Measurements from ENCODE around the gene SMC4.
"Not testable (repeated sequence)": the region's sequence is repeated elsewhere in the genome, so short reads cannot be mapped to it uniquely, and the experiment has no call there.

Gene SMC4

GRCh38 chr3:160399125-160400029 is at the start of gene SMC4, which contains the start of gene IFT80:
Gene SMC4 (plus strand): TSS chr3:160399650. CDS start chr3:160400827, 1,177 bp downstream.
Gene IFT80 (minus strand): TSS chr3:160399225. CDS start chr3:160384600, 14,625 bp downstream.
- DNase-seq, result peak; percentile 92

- no peak for DNase-seq
Observed at GRCh38 chr3:160355826-160356225, 43.6 kb upstream of the SMC4 start.

- DNase-seq, result not testable (repeated sequence)
Observed at GRCh38 chr3:160362896-160363295, 36.6 kb upstream of the SMC4 start.

GRCh38 chr3:160365869-160366522 is 33.5 kb upstream of the SMC4 start:
- DNase-seq, result no peak

GRCh38 chr3:160368804-160369203 is 30.6 kb upstream of the SMC4 start:
- peak; percentile 6 for DNase-seq

- DNase-seq, result no peak
Observed at GRCh38 chr3:160369784-160370183, 29.7 kb upstream of the SMC4 start.

- no peak for DNase-seq
Observed at GRCh38 chr3:160370987-160371857, 28.2 kb upstream of the SMC4 start.

GRCh38 chr3:160372780-160373179 is 26.7 kb upstream of the SMC4 start:
- no peak for DNase-seq

- no peak for DNase-seq
Observed at GRCh38 chr3:160373655-160374054, 25.8 kb upstream of the SMC4 start.

GRCh38 chr3:160374472-160374871 is 25.0 kb upstream of the SMC4 start:
- no peak for DNase-seq

GRCh38 chr3:160374925-160375324 is 24.5 kb upstream of the SMC4 start:
- DNase-seq, result no peak

- no peak for DNase-seq
Observed at GRCh38 chr3:160376681-160377080, 22.8 kb upstream of the SMC4 start.

- no peak for DNase-seq
Observed at GRCh38 chr3:160378331-160379109, 20.9 kb upstream of the SMC4 start.

GRCh38 chr3:160379628-160380214 is 19.7 kb upstream of the SMC4 start:
- no peak for DNase-seq

- DNase-seq, result no peak
Observed at GRCh38 chr3:160381470-160381869, 18.0 kb upstream of the SMC4 start.

- no peak for DNase-seq
Observed at GRCh38 chr3:160384639-160385318, 14.7 kb upstream of the SMC4 start.

GRCh38 chr3:160390565-160391138 is 8.8 kb upstream of the SMC4 start:
- DNase-seq, result no peak

GRCh38 chr3:160392798-160393197 is 6.7 kb upstream of the SMC4 start:
- DNase-seq, result no peak

- DNase-seq, result no peak
Observed at GRCh38 chr3:160393346-160394008, 6.0 kb upstream of the SMC4 start.

GRCh38 chr3:160394009-160394392 is 5.4 kb upstream of the SMC4 start:
- DNase-seq, result no peak

All from DMS153 (cell line).